Osteoblast (primary cell): ENCODE data around the gene TAS2R14. TPM values are rescaled to one million over a fixed set of nuclear protein-coding genes. Genes with fewer than 3 reads are reported as not detected.

Source experiments
- DNase-seq: peaks from one replicate; pipeline ENCODE4 v3.0.0; 2011; ENCODE audit warnings: low spot score, mixed read lengths; ENCODE audit not compliant: insufficient read length; ENCODE audit errors: missing footprints
- H2AFZ ChIP-seq: 2 replicates; pipeline ENCODE4 v1.6.0; 2011; ENCODE audit warnings: mild to moderate bottlenecking, low read length
- H3K27ac ChIP-seq: 2 replicates; pipeline ENCODE4 v1.5.1; 2011; ENCODE audit warnings: mild to moderate bottlenecking, low read depth, low read length, moderate library complexity
- H3K27me3 ChIP-seq: 2 replicates; pipeline ENCODE4 v1.6.0; 2012; ENCODE audit warnings: mild to moderate bottlenecking, control low read depth, inconsistent platforms, low read length, moderate library complexity; ENCODE audit not compliant: insufficient read depth
- H3K36me3 ChIP-seq: 2 replicates; pipeline ENCODE4 v1.5.1; 2011; ENCODE audit warnings: mild to moderate bottlenecking, low read length, control low read depth, moderate library complexity; ENCODE audit not compliant: insufficient read depth
- H3K4me1 ChIP-seq: 2 replicates; pipeline ENCODE4 v1.5.1; 2011; ENCODE audit warnings: mild to moderate bottlenecking, low read length, control low read depth, moderate library complexity; ENCODE audit not compliant: insufficient read depth
- H3K4me2 ChIP-seq: 2 replicates; pipeline ENCODE4 v1.6.0; 2011; ENCODE audit warnings: mild to moderate bottlenecking, low read length; ENCODE audit not compliant: insufficient read depth
- H3K4me3 ChIP-seq: fragments of 200-600 bp; sonication (generic); 3 replicates; pipeline ENCODE4 v1.5.1; 2012; ENCODE audit warnings: mild to moderate bottlenecking, low read length, inconsistent platforms; ENCODE audit not compliant: insufficient read depth
- H3K79me2 ChIP-seq: 2 replicates; pipeline ENCODE4 v1.6.0; 2012; ENCODE audit warnings: mild to moderate bottlenecking, low read length, control low read depth, inconsistent platforms; ENCODE audit not compliant: insufficient read depth
- H3K9me3 ChIP-seq: 2 replicates; pipeline ENCODE4 v1.5.1; 2011; ENCODE audit warnings: low read depth, low read length, control low read depth
- H4K20me1 ChIP-seq: 2 replicates; pipeline ENCODE4 v1.6.0; 2012; ENCODE audit warnings: mild to moderate bottlenecking, low read length, control low read depth; ENCODE audit not compliant: insufficient read depth
- CTCF ChIP-seq: IDR thresholded peaks from 2 replicates; pipeline ENCODE4 v1.5.1; 2011; ENCODE audit warnings: mild to moderate bottlenecking, low read depth, low read length, moderate library complexity; ENCODE audit errors: extremely low read depth
- total RNA-seq: library from RNA; depleted of rRNA; stranded (reverse); fragments of >200 nt; gene quantifications from 2 replicates; pipeline ENCODE4 v1.2.3, GENCODE V29; 2012

The TAS2R14 gene
- total RNA-seq, 1 donor: 7.2 TPM

GRCh38 chr12:10891937-10892336 is 47.1 kb downstream of the TAS2R14 start:
- Histone ChIP-seq H3K4me3 (no peak overlapping the region), H2AFZ (no peak overlapping the region), H3K9me3 (no peaks in the 10 kb centered on the region), H3K4me1 (no peaks in the 10 kb centered on the region), H3K27me3 (no peaks in the 10 kb centered on the region), H3K36me3 (no peaks in the 10 kb centered on the region), H4K20me1 (no peaks in the 10 kb centered on the region), H3K4me2 (no peak overlapping the region), H3K79me2 (no peaks in the 10 kb centered on the region), H3K27ac (no peak overlapping the region)
- DNase-seq: no peak
- no peak for TF ChIP-seq CTCF

GRCh38 chr12:10889226-10889625 is 49.8 kb downstream of the TAS2R14 start:
- no peaks in the 10 kb centered on the region for H3K27me3 ChIP-seq
- no peak overlapping the region for H3K27ac ChIP-seq
- H3K4me3 ChIP-seq: no peak overlapping the region
- no peak for DNase-seq
- H3K4me1 ChIP-seq: no peaks in the 10 kb centered on the region
- H3K36me3 ChIP-seq: no peaks in the 10 kb centered on the region
- no peak for TF ChIP-seq CTCF
- H3K9me3 ChIP-seq: no peaks in the 10 kb centered on the region
- no peak overlapping the region for H3K4me2 ChIP-seq
- no peak overlapping the region for H2AFZ ChIP-seq
- no peaks in the 10 kb centered on the region for H3K79me2 ChIP-seq
- no peaks in the 10 kb centered on the region for H4K20me1 ChIP-seq

Other genes starting within 250 kb of the TAS2R14 start
- gene YBX3, start 215.9 kb downstream of the TAS2R14 start, total RNA-seq: 147 TPM in 2 replicates
- not detected in 2 replicates for gene TAS2R7, start 136.6 kb downstream of the TAS2R14 start, total RNA-seq
- under 0.01 and 0.36 TPM in 2 replicates for gene TAS2R8, start 132.0 kb downstream of the TAS2R14 start, total RNA-seq
- gene TAS2R9, start 129.1 kb downstream of the TAS2R14 start, total RNA-seq: not detected in 2 replicates
- gene TAS2R10, start 112.9 kb downstream of the TAS2R14 start, total RNA-seq: 1.1 and 1.8 TPM in 2 replicates
- gene PRR4, start 89.8 kb downstream of the TAS2R14 start, total RNA-seq: 2.7 and 2.9 TPM in 2 replicates
- gene PRH1, start 55.0 kb downstream of the TAS2R14 start, total RNA-seq: 24.2 and 31.2 TPM in 2 replicates
- gene TAS2R13, start 29.7 kb downstream of the TAS2R14 start, total RNA-seq: 2.9 and 3.8 TPM in 2 replicates
- 0.36 TPM in 1 of 2 replicates, not detected in the other for gene PRH2, start 10.0 kb downstream of the TAS2R14 start, total RNA-seq
- 4.4 and 6.2 TPM in 2 replicates for gene TAS2R50, start 47.6 kb upstream of the TAS2R14 start, total RNA-seq
- gene TAS2R20, start 59.0 kb upstream of the TAS2R14 start, total RNA-seq: 5.3 and 5.4 TPM in 2 replicates
- 5.0 and 7.6 TPM in 2 replicates for gene TAS2R19, start 83.4 kb upstream of the TAS2R14 start, total RNA-seq
- 7.2 and 9.7 TPM in 2 replicates for gene TAS2R31, start 92.1 kb upstream of the TAS2R14 start, total RNA-seq
- gene TAS2R46, start 123.0 kb upstream of the TAS2R14 start, total RNA-seq: 3.5 and 5.4 TPM in 2 replicates
- 5.0 TPM in 1 of 2 replicates, not detected in the other for gene TAS2R43, start 153.1 kb upstream of the TAS2R14 start, total RNA-seq
- gene TAS2R30, start 195.4 kb upstream of the TAS2R14 start, total RNA-seq: 8.3 and 9.7 TPM in 2 replicates
- gene SMIM10L1, start 231.9 kb upstream of the TAS2R14 start, total RNA-seq: 6.8 and 6.9 TPM in 2 replicates
- not detected in 2 replicates for gene TAS2R42, start 247.7 kb upstream of the TAS2R14 start, total RNA-seq